GM10266 (cell line): Measurements from ENCODE around the gene CDH4.

Source experiments
- DNase-seq: peaks from one replicate; pipeline ENCODE4 v3.0.0; 2012; ENCODE audit errors: extremely low spot score
- TF ChIP-seq, protein P1 (sequence below): IDR thresholded peaks from 2 replicates; pipeline ENCODE4 v1.5.1; 2012; ENCODE audit warnings: mild to moderate bottlenecking, low read depth; ENCODE audit not compliant: control insufficient read depth, insufficient read depth; ENCODE audit errors: missing control alignments

Gene CDH4

DNA sequence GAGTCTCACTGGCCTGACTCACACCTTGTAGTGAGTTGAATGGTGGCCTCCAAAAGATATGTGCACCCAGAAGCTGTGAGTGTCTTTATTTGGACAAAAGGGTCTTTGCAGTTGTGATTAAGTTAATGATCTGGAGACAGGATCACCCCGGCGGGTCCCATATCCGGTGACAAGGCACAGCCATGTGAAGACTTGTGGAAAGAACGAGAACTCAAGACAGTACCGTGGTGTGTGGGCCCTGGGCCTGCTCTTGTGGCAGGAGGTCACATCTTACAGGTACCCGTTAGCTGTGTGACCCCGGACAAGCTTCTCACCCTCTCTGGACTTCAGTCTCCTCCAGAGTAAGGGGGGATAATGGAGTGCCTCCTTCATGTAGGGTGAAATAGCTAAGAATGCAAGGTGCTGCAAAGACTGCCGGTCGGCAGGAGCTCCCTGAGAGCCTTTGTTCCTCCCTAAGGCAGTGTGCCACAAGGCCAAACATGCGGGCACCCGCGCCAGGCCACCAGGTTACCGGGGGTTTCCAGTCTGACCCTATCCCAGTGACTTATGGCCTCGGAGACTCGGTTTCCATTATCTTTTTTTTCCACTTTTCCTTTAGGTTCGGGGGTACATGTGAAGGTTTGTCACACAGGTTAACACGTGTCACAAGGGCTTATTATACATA, 39.2 kb downstream of the CDH4 start:
- TF ChIP-seq, protein P1, sequence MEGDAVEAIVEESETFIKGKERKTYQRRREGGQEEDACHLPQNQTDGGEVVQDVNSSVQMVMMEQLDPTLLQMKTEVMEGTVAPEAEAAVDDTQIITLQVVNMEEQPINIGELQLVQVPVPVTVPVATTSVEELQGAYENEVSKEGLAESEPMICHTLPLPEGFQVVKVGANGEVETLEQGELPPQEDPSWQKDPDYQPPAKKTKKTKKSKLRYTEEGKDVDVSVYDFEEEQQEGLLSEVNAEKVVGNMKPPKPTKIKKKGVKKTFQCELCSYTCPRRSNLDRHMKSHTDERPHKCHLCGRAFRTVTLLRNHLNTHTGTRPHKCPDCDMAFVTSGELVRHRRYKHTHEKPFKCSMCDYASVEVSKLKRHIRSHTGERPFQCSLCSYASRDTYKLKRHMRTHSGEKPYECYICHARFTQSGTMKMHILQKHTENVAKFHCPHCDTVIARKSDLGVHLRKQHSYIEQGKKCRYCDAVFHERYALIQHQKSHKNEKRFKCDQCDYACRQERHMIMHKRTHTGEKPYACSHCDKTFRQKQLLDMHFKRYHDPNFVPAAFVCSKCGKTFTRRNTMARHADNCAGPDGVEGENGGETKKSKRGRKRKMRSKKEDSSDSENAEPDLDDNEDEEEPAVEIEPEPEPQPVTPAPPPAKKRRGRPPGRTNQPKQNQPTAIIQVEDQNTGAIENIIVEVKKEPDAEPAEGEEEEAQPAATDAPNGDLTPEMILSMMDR: no peak
- no peak for DNase-seq

DNA sequence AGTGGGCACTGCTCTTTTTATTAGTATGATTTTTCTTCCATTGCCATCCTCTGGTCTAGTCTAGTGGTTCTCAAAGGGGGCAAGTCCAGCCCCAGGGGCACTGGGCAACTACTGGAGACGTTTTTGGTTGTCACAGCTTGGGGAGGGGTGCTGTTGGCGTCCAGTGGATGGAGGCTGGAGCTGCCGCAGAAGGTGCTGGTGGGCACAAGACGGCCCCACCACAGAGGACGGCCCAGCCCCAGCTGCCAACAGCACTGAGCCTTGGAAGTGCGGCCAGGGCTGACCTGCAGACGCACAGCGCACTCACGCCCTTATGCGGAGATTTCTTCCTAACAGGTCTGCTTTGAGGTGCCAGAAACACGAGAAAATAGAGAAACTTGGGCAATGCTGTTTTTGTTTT, 40.3 kb downstream of the CDH4 start:
- no peak for DNase-seq

GRCh38 chr20:61292821-61293612, 41.0 kb downstream of the CDH4 start:
- TF ChIP-seq, protein P1: no peak

More for the DNA sequence above, 40.3 kb downstream of the CDH4 start:
- TF ChIP-seq, protein P1: no peak

GRCh38 chr20:61293951-61294350, 41.9 kb downstream of the CDH4 start:
- TF ChIP-seq, protein P1: no peak

More at GRCh38 chr20:61292821-61293612, 41.0 kb downstream of the CDH4 start:
- DNase-seq: no peak

GRCh38 chr20:61295249-61295648, 43.2 kb downstream of the CDH4 start:
- TF ChIP-seq, protein P1: no peak
- DNase-seq: no peak

More at GRCh38 chr20:61293951-61294350, 41.9 kb downstream of the CDH4 start:
- no peak for DNase-seq

DNA sequence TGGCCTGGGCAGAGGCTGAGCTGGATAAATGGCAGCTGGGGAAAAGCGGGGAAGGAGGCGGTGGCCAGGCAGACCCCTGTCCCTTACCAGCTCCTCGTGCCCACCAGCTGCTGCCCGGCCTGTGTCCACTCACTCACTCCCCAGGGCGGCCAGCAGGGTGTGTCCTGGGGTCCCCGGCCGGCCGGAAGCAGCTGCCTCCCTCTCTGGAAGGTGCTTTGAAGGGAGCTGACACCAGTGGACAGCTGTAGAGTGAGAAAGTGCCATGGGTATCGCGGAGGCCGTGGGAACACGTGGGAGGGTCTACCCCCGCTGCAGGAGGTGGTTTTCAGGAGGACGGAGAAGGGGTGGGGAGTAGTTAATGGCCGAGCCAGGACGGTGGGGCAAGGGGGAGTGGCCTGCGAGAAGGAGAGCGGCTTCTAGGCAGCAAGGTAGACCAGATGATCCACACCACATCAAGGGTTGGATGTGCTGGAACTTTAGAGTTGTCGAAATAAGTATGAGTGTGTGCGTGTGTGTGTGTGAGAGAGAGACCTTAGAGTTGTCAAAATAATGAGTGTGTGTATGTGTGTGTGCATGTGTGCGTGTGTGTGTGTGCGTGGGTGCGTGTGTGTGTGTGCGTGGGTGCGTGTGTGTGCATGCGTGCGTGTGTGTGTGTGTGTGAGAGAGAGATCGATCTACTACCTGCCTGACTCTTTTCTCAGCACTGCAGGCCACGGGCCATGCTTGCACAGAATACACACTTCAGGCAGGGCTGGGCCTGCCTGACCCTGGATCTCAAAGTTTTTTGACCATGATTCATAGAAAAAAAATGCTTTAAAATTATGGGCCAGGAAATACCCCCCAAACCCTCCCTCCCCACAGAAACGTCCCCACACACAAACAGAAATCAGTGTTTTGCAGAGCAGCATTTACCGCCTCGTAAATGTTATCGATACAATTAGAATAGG, 43.9 kb downstream of the CDH4 start:
- TF ChIP-seq, protein P1: no peak

More for the DNA sequence above, 43.9 kb downstream of the CDH4 start:
- no peak for DNase-seq
